ENCODE results near the gene PPIL1. TPM values are rescaled to one million over a fixed set of nuclear protein-coding genes. Genes with fewer than 3 reads are reported as not detected.
A peak's percentile ranks its signal among the peaks of the same experiment; 100 is the strongest.

The PPIL1 gene
- total and polyA plus RNA-seq, 2 of the 13 experiments (the other 11 are each of a cell fraction or from before 2014, with no cell fraction given): 74.2 to 144 TPM

DNA sequence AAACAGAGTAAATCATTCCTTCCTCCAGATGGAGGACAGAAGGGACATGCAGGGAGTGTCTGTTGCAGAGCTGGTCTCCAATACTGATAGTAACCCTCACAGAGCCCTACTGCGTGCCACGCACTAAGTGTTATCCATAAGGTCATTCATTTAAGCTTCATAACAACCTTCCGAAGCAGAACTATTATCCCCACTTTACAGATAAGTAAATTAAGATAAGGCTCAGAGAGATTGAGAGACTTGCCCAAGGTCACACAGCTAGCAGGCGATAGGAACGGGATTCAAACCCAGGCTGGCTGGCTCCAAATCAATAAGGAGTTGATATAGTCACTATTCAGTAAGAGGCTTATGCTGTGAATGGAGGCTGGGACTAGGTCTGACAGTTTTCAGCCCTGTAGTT, 66.0 kb downstream of the PPIL1 start:
- ChIA-PET POLR2A (no interaction called here), CTCF (ENCODE audit: low intra/inter-chr PET ratio, low total read pairs) (interaction anchor here (0.8 to 3.6 kb wide), 2 partner anchors 42 to 43 kb away, joined by 3 to 40 read pairs; no protein-coding TSS in a partner anchor)
- Histone ChIP-seq H3K4me2 (ENCODE audit: low read depth, low read length) (no peak overlapping the region), H3K4me3 (replicated peaks in 1 of 3; ENCODE audit: insufficient read depth in 1 of 3, low read depth in 2 of 3, low read length in 3 of 3) (no peak overlapping the region), H3K27me3 (ENCODE audit: control insufficient read depth in 1 of 2, insufficient read depth in 2 of 2, low read length in 2 of 2) (peaks cover 4 to 44% of the 10 kb centered on the region in 2 experiments; a peak in 4 of 5 replicates), H3K27ac (ENCODE audit: extremely low read length, insufficient read depth, low read length) (no peak overlapping the region), H3K4me1 (ENCODE audit: insufficient read depth, low read length) (peaks cover 47% of the 10 kb centered on the region), H4K20me1 (ENCODE audit: insufficient read depth, low read length) (no peaks in the 10 kb centered on the region), H3K36me3 (replicated peaks in 1 of 2; ENCODE audit: control insufficient read depth in 1 of 2, insufficient read depth in 2 of 2, low read length in 2 of 2) (no peaks in the 10 kb centered on the region), H2AFZ (ENCODE audit: low read length) (no peak overlapping the region), H3K79me2 (ENCODE audit: insufficient read depth, low read length) (no peaks in the 10 kb centered on the region), H3K9me3 (ENCODE audit: low read length) (no peaks in the 10 kb centered on the region), H3K9ac (ENCODE audit: insufficient read depth, low read depth, low read length) (no peak overlapping the region)
- in situ Hi-C loops (cut with HindIII; ENCODE audit: extremely low pct_ligation_motif_present, low pct_unique_long_range_greater_than_20kb) (no loop called here), intact Hi-C loops (cut with micrococcal nuclease; ENCODE audit: unreplicated experiment) (no loop called here)
- ATAC-seq (no peak), DNase-seq (ENCODE audit: low spot score) (no peak), FAIRE-seq (no peak)
- no TSS peak for BruUV-seq (replicated peaks)
- WGBS (ENCODE audit: low lambda C conversion rate): 54% methylated on average over 5 of the region's 5 CpGs
- TF ChIP-seq CEBPG (CRISPR knock-in tag; IDR thresholded peaks at IDR 0.05) (no peak), KDM1A (CRISPR knock-in tag; IDR thresholded peaks at IDR 0.05) (0 out of 2 replicates have a peak, but pooled peaks have one; percentile 19), ZNF234 (CRISPR knock-in tag; conservative IDR thresholded peaks at IDR 0.05) (no peak), SRSF9 (IDR thresholded peaks at IDR 0.05; ENCODE audit: borderline replicate concordance, insufficient read depth, low read depth, low read length, poor library complexity, severe bottlenecking) (no peak), ZNF629 (CRISPR knock-in tag; conservative IDR thresholded peaks at IDR 0.05) (peak; percentile 74), ZNF251 (CRISPR knock-in tag; IDR thresholded peaks at IDR 0.05) (no peak), NFKB2 (CRISPR knock-in tag; IDR thresholded peaks at IDR 0.05; ENCODE audit: borderline replicate concordance) (no peak), ZNF768 (CRISPR knock-in tag; IDR thresholded peaks at IDR 0.05) (peak; percentile 51; the same call in 1 of the 2 replicates), SKI (IDR thresholded peaks at IDR 0.05; ENCODE audit: partially characterized antibody) (no peak), AGO1 (IDR thresholded peaks at IDR 0.05; ENCODE audit: low read depth, low read length, poor library complexity, severe bottlenecking) (no peak)
- TF ChIP-seq, protein P1, sequence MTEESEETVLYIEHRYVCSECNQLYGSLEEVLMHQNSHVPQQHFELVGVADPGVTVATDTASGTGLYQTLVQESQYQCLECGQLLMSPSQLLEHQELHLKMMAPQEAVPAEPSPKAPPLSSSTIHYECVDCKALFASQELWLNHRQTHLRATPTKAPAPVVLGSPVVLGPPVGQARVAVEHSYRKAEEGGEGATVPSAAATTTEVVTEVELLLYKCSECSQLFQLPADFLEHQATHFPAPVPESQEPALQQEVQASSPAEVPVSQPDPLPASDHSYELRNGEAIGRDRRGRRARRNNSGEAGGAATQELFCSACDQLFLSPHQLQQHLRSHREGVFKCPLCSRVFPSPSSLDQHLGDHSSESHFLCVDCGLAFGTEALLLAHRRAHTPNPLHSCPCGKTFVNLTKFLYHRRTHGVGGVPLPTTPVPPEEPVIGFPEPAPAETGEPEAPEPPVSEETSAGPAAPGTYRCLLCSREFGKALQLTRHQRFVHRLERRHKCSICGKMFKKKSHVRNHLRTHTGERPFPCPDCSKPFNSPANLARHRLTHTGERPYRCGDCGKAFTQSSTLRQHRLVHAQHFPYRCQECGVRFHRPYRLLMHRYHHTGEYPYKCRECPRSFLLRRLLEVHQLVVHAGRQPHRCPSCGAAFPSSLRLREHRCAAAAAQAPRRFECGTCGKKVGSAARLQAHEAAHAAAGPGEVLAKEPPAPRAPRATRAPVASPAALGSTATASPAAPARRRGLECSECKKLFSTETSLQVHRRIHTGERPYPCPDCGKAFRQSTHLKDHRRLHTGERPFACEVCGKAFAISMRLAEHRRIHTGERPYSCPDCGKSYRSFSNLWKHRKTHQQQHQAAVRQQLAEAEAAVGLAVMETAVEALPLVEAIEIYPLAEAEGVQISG (CRISPR knock-in tag; IDR thresholded peaks at IDR 0.05): no peak
- TF ChIP-seq, protein P2, sequence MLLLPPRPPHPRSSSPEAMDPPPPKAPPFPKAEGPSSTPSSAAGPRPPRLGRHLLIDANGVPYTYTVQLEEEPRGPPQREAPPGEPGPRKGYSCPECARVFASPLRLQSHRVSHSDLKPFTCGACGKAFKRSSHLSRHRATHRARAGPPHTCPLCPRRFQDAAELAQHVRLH (CRISPR knock-in tag; IDR thresholded peaks at IDR 0.05; ENCODE audit: borderline replicate concordance, low read depth): no peak
- TF ChIP-seq, protein P3, sequence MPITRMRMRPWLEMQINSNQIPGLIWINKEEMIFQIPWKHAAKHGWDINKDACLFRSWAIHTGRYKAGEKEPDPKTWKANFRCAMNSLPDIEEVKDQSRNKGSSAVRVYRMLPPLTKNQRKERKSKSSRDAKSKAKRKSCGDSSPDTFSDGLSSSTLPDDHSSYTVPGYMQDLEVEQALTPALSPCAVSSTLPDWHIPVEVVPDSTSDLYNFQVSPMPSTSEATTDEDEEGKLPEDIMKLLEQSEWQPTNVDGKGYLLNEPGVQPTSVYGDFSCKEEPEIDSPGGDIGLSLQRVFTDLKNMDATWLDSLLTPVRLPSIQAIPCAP (CRISPR knock-in tag; IDR thresholded peaks at IDR 0.05; ENCODE audit: low read depth): no peak
- TF ChIP-seq, protein P4, sequence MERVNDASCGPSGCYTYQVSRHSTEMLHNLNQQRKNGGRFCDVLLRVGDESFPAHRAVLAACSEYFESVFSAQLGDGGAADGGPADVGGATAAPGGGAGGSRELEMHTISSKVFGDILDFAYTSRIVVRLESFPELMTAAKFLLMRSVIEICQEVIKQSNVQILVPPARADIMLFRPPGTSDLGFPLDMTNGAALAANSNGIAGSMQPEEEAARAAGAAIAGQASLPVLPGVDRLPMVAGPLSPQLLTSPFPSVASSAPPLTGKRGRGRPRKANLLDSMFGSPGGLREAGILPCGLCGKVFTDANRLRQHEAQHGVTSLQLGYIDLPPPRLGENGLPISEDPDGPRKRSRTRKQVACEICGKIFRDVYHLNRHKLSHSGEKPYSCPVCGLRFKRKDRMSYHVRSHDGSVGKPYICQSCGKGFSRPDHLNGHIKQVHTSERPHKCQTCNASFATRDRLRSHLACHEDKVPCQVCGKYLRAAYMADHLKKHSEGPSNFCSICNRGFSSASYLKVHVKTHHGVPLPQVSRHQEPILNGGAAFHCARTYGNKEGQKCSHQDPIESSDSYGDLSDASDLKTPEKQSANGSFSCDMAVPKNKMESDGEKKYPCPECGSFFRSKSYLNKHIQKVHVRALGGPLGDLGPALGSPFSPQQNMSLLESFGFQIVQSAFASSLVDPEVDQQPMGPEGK (CRISPR knock-in tag; IDR thresholded peaks at IDR 0.05): no peak
- TF ChIP-seq, protein P5, sequence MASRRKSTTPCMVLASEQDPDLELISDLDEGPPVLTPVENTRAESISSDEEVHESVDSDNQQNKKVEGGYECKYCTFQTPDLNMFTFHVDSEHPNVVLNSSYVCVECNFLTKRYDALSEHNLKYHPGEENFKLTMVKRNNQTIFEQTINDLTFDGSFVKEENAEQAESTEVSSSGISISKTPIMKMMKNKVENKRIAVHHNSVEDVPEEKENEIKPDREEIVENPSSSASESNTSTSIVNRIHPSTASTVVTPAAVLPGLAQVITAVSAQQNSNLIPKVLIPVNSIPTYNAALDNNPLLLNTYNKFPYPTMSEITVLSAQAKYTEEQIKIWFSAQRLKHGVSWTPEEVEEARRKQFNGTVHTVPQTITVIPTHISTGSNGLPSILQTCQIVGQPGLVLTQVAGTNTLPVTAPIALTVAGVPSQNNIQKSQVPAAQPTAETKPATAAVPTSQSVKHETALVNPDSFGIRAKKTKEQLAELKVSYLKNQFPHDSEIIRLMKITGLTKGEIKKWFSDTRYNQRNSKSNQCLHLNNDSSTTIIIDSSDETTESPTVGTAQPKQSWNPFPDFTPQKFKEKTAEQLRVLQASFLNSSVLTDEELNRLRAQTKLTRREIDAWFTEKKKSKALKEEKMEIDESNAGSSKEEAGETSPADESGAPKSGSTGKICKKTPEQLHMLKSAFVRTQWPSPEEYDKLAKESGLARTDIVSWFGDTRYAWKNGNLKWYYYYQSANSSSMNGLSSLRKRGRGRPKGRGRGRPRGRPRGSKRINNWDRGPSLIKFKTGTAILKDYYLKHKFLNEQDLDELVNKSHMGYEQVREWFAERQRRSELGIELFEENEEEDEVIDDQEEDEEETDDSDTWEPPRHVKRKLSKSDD (CRISPR knock-in tag; IDR thresholded peaks at IDR 0.05; ENCODE audit: low read depth): no peak

Measured in HepG2 (cell line).